SH-SY5Y (cell line): ENCODE results near the gene DUSP28.

Source experiments
- GATA2 ChIP-seq: IDR thresholded peaks from 2 replicates; pipeline ENCODE4 v1.6.1; 2011; ENCODE audit warnings: mild to moderate bottlenecking, low read depth, low read length
- GATA3 ChIP-seq: IDR thresholded peaks from 2 replicates; pipeline ENCODE4 v1.6.1; 2011; ENCODE audit warnings: low read depth, mild to moderate bottlenecking, low read length, moderate library complexity

DUSP28 gene

GRCh38 chr2:240611601-240612210, 51.5 kb downstream of the DUSP28 start:
- TF ChIP-seq GATA2 (no peak), GATA3 (no peak)
